H7 (cell line): Measurements from ENCODE around the gene CD46. TPM values are rescaled to one million over a fixed set of nuclear protein-coding genes. Genes with fewer than 3 reads are reported as not detected.
A peak's percentile ranks its signal among the peaks of the same experiment; 100 is the strongest.
"Not testable (repeated sequence)": the region's sequence is repeated elsewhere in the genome, so short reads cannot be mapped to it uniquely, and the experiment has no call there.

Experiments
- DNase-seq: peaks from one replicate; pipeline ENCODE4 v3.0.0; 2012
- H3K27me3 ChIP-seq: 2 replicates; pipeline ENCODE4 v1.6.0; 2011; ENCODE audit warnings: mild to moderate bottlenecking, low read length; ENCODE audit not compliant: control insufficient read depth, insufficient read depth
- H3K36me3 ChIP-seq: replicated peaks from 2 replicates; pipeline ENCODE4 v1.5.1; 2011; ENCODE audit warnings: low read length; ENCODE audit not compliant: control insufficient read depth, insufficient read depth
- H3K4me3 ChIP-seq: 2 replicates; pipeline ENCODE4 v1.5.1; 2011; ENCODE audit warnings: low read depth, mild to moderate bottlenecking, control low read depth, low read length, moderate library complexity; ENCODE audit not compliant: insufficient read depth
- total RNA-seq: library from RNA; depleted of rRNA; stranded (reverse); fragments of >200 nt; shearing (Covaris generic); gene quantifications from 2 replicates; pipeline ENCODE4 v1.2.3, GENCODE V29; 2014; rRNA removed

The CD46 gene
- total RNA-seq: 80.9 and 173 TPM in 2 replicates

- peak within 1 kb of the TSS; percentile 98 for H3K4me3 ChIP-seq
- no peaks in the 10 kb centered on the region for H3K27me3 ChIP-seq
- DNase-seq: peak; percentile 95
- H3K36me3 ChIP-seq: peaks cover 3% of the 10 kb centered on the region
Observed at GRCh38 chr1:207751790-207752455, at the start of gene CD46. Gene CD46, plus strand, starts transcription at chr1:207752054. Its CDS starts 159 bp downstream, at chr1:207752213.

GRCh38 chr1:207702317-207702716 is 49.5 kb upstream of the CD46 start:
- H3K36me3 ChIP-seq: no peaks in the 10 kb centered on the region
- no peak for DNase-seq
- H3K27me3 ChIP-seq: no peaks in the 10 kb centered on the region
- H3K4me3 ChIP-seq: no peak overlapping the region

GRCh38 chr1:207703712-207704111 is 48.1 kb upstream of the CD46 start:
- DNase-seq: no peak
- H3K27me3 ChIP-seq: no peaks in the 10 kb centered on the region

GRCh38 chr1:207708004-207708403 is 43.9 kb upstream of the CD46 start:
- not testable (repeated sequence) for DNase-seq, H3K4me3 ChIP-seq, H3K36me3 ChIP-seq, H3K27me3 ChIP-seq

More at GRCh38 chr1:207703712-207704111, 48.1 kb upstream of the CD46 start:
- H3K4me3 ChIP-seq: no peak overlapping the region
- H3K36me3 ChIP-seq: no peaks in the 10 kb centered on the region

- H3K36me3 ChIP-seq: no peaks in the 10 kb centered on the region
- H3K4me3 ChIP-seq: no peak overlapping the region
- DNase-seq: peak; percentile 46
- no peaks in the 10 kb centered on the region for H3K27me3 ChIP-seq
Observed at GRCh38 chr1:207711285-207711684, 40.6 kb upstream of the CD46 start.

- not testable (repeated sequence) for H3K36me3 ChIP-seq, H3K27me3 ChIP-seq, H3K4me3 ChIP-seq, DNase-seq
Observed at GRCh38 chr1:207712701-207713100, 39.2 kb upstream of the CD46 start.

- Histone ChIP-seq H3K4me3 (no peak overlapping the region), H3K36me3 (no peaks in the 10 kb centered on the region), H3K27me3 (no peaks in the 10 kb centered on the region)
- no peak for DNase-seq
Observed at GRCh38 chr1:207713529-207713928, 38.3 kb upstream of the CD46 start.

- Histone ChIP-seq H3K36me3 (no peaks in the 10 kb centered on the region), H3K27me3 (no peaks in the 10 kb centered on the region), H3K4me3 (no peak overlapping the region)
- no peak for DNase-seq
Observed at GRCh38 chr1:207719234-207719633, 32.6 kb upstream of the CD46 start.

- DNase-seq, H3K27me3 ChIP-seq, H3K36me3 ChIP-seq, H3K4me3 ChIP-seq: not testable (repeated sequence)
Observed at GRCh38 chr1:207728200-207728858, 23.5 kb upstream of the CD46 start.

GRCh38 chr1:207737503-207738157 is 14.2 kb upstream of the CD46 start:
- not testable (repeated sequence) for H3K27me3 ChIP-seq, DNase-seq, H3K36me3 ChIP-seq, H3K4me3 ChIP-seq

GRCh38 chr1:207738158-207738659 is 13.6 kb upstream of the CD46 start:
- not testable (repeated sequence) for H3K36me3 ChIP-seq, H3K27me3 ChIP-seq, H3K4me3 ChIP-seq, DNase-seq

GRCh38 chr1:207740207-207740606 is 11.6 kb upstream of the CD46 start:
- Histone ChIP-seq H3K4me3 (no peak overlapping the region), H3K27me3 (no peaks in the 10 kb centered on the region), H3K36me3 (no peaks in the 10 kb centered on the region)
- no peak for DNase-seq

- Histone ChIP-seq H3K27me3 (no peaks in the 10 kb centered on the region), H3K36me3 (no peaks in the 10 kb centered on the region), H3K4me3 (no peak overlapping the region)
- DNase-seq: no peak
Observed at GRCh38 chr1:207742850-207743555, 8.9 kb upstream of the CD46 start.

GRCh38 chr1:207744000-207744534 is 7.8 kb upstream of the CD46 start:
- H3K27me3 ChIP-seq: no peaks in the 10 kb centered on the region
- no peak overlapping the region for H3K4me3 ChIP-seq
- no peaks in the 10 kb centered on the region for H3K36me3 ChIP-seq
- DNase-seq: no peak
